MV-4-11 (cell line): ENCODE results near the gene LRATD1.

Experiments
- DNase-seq: peaks from one replicate; lab custom pipeline; 2025; lab: John Stamatoyannopoulos, UW

LRATD1 gene

GRCh38 chr2:14633461-14634181, 1.1 kb downstream of the LRATD1 start:
- no peak for DNase-seq

GRCh38 chr2:14634182-14634488, 1.6 kb downstream of the LRATD1 start:
- DNase-seq = no peak

- no peak for DNase-seq
Observed at GRCh38 chr2:14634489-14635390, 2.2 kb downstream of the LRATD1 start.

GRCh38 chr2:14635391-14635871, 2.9 kb downstream of the LRATD1 start:
- peak; percentile 42 for DNase-seq

- no peak for DNase-seq
Observed at GRCh38 chr2:14638488-14638887, 6.0 kb downstream of the LRATD1 start.

GRCh38 chr2:14641116-14641515, 8.6 kb downstream of the LRATD1 start:
- DNase-seq = no peak

- no peak for DNase-seq
Observed at GRCh38 chr2:14642499-14642898, 10.0 kb downstream of the LRATD1 start.

- DNase-seq = no peak
Observed at GRCh38 chr2:14647714-14648113, 15.2 kb downstream of the LRATD1 start.

GRCh38 chr2:14650066-14650465, 17.5 kb downstream of the LRATD1 start:
- DNase-seq = no peak

- no peak for DNase-seq
Observed at GRCh38 chr2:14654835-14655282, 22.3 kb downstream of the LRATD1 start.

GRCh38 chr2:14656146-14656545, 23.6 kb downstream of the LRATD1 start:
- DNase-seq = no peak

GRCh38 chr2:14661163-14661562, 28.6 kb downstream of the LRATD1 start:
- no peak for DNase-seq

- DNase-seq = no peak
Observed at GRCh38 chr2:14673351-14673875, 40.9 kb downstream of the LRATD1 start.

GRCh38 chr2:14675489-14675888, 43.0 kb downstream of the LRATD1 start:
- no peak for DNase-seq

- DNase-seq = no peak
Observed at GRCh38 chr2:14676371-14676770, 43.9 kb downstream of the LRATD1 start.

GRCh38 chr2:14677039-14677438, 44.5 kb downstream of the LRATD1 start:
- DNase-seq = no peak

GRCh38 chr2:14678761-14679160, 46.2 kb downstream of the LRATD1 start:
- DNase-seq = no peak

GRCh38 chr2:14681608-14682007, 49.1 kb downstream of the LRATD1 start:
- no peak for DNase-seq
